Measurements from ENCODE around the gene ELOB.

ELOB gene

DNA sequence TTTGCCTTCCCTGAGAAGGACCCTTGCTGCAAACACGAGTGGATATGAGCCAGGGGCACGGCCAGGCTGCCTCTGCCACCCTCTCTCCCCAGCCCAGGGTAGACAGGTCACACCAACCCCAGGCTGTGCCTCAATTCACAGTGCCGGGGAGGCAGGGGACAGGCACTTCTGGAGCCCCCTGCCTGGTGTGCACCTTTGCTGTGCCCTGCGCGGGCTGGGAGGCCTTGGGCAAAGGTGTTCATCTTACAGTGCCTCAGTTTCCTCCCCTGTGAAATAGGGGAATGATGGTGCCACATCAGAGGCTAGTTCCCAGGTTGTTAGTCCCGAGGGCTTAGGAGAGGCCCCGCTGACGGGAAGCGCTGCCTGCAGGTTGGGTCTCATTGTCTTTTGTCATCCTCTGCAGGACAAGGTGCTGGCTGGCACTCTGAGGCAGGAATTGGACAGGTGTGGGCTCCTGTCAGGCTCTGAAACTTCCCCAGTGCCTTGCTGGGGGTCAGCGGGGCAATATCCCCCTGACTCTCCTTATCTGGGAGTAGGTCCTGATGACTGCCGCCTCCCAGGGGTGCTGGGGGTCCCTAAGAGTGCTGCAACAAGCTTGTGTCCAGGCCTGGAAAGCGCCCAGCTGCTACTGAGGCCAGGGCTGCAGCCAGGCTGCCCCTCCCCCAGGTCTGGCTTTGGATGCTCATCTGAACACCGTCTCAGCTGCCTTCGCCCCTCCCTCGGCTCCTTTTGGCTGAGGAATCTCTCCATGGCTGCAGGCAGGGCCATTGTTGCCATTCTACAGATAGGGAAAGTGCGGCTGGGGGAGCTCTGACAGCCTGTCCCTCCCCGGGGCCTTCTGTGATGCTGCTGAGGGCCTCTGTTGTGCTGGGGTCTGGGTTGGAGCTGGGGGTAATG, 43.1 kb upstream of the ELOB start:
- TF ChIP-seq POLR2A (IDR thresholded peaks at IDR 0.05; ENCODE audit: low read depth, low read length) (no peak), SPI1 (IDR thresholded peaks at IDR 0.05; ENCODE audit: low read depth, low read length) (no peak)
- no peak for FAIRE-seq
- DNase-seq (ENCODE audit: insufficient read length, low spot score), result no peak

DNA sequence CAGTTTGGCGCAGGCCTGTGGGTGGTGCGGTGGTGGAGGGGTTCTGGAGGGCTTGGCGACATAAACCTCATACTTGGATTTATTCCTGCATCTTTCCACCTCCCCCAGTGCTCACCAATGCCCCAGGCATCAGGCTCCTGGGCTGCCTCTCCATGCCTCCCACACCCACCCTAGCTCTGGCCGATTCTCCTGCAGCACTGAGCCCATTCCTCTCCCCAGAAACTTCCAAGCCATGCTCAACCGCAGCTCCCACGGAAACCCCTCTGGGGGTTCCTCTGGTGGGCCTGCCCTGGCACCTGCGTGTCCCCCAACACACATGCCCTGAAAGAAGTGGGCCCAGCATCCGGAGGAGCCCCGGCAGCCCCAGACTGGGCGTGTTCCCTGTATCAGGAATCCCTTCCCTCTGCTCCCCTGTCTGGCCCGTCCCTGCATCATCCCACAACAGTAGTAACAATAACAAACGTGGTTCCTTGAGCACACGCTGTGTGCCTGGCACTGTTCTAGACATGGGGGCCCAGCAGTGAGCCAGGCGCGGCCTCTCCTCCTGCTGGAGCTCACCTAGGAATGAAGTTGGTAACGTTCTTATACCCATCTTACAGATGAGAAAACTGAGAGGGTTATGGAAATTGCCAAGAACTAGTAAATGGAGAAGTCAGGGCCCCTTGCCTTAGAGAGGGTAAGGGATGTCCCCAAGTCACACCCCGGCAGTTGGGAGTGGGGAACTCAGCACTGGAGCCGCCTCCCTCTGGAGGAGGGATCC, 42.3 kb upstream of the ELOB start:
- TF ChIP-seq PAX5 (IDR thresholded peaks at IDR 0.05; ENCODE audit: insufficient read depth, low read length, severe bottlenecking) (no peak), POLR2A (IDR thresholded peaks at IDR 0.05; ENCODE audit: low read depth, low read length) (no peak), TAF1 (IDR thresholded peaks at IDR 0.05; ENCODE audit: low read depth, low read length) (no peak), POLR2AphosphoS5 (IDR thresholded peaks at IDR 0.05; ENCODE audit: low read depth, low read length) (no peak), POU2F2 (IDR thresholded peaks at IDR 0.05; ENCODE audit: low read depth, low read length) (no peak), SPI1 (IDR thresholded peaks at IDR 0.05; ENCODE audit: low read depth, low read length) (no peak)
- FAIRE-seq (no peak), DNase-seq (ENCODE audit: insufficient read length, low spot score) (no peak)

- FAIRE-seq (no peak), DNase-seq (ENCODE audit: insufficient read length, low spot score) (no peak)
- TF ChIP-seq POLR2AphosphoS5 (IDR thresholded peaks at IDR 0.05; ENCODE audit: low read depth, low read length) (no peak), TAF1 (IDR thresholded peaks at IDR 0.05; ENCODE audit: low read depth, low read length) (no peak), POU2F2 (IDR thresholded peaks at IDR 0.05; ENCODE audit: low read depth, low read length) (no peak), PAX5 (IDR thresholded peaks at IDR 0.05; ENCODE audit: insufficient read depth, low read length, severe bottlenecking) (no peak), POLR2A (IDR thresholded peaks at IDR 0.05; ENCODE audit: low read depth, low read length) (no peak), SPI1 (IDR thresholded peaks at IDR 0.05; ENCODE audit: low read depth, low read length) (no peak)
Measured at GRCh38 chr16:2818272-2818876, 41.3 kb upstream of the ELOB start.

GRCh38 chr16:2817340-2818271, 40.5 kb upstream of the ELOB start:
- no peak for TF ChIP-seq TAF1 (IDR thresholded peaks at IDR 0.05; ENCODE audit: low read depth, low read length)
- no peak for TF ChIP-seq POLR2A (IDR thresholded peaks at IDR 0.05; ENCODE audit: low read depth, low read length)
- no peak for TF ChIP-seq SPI1 (IDR thresholded peaks at IDR 0.05; ENCODE audit: low read depth, low read length)
- no peak for TF ChIP-seq POU2F2 (IDR thresholded peaks at IDR 0.05; ENCODE audit: low read depth, low read length)
- TF ChIP-seq PAX5 (IDR thresholded peaks at IDR 0.05; ENCODE audit: insufficient read depth, low read length, severe bottlenecking), result no peak
- no peak for TF ChIP-seq POLR2AphosphoS5 (IDR thresholded peaks at IDR 0.05; ENCODE audit: low read depth, low read length)
- DNase-seq (ENCODE audit: insufficient read length, low spot score) (no peak), FAIRE-seq (no peak)

GRCh38 chr16:2816751-2817339, 39.8 kb upstream of the ELOB start, which contains the start of gene PRSS21:
Gene PRSS21, plus strand, starts transcription at chr16:2817237. Its CDS starts 32 bp downstream, at chr16:2817269.
- TF ChIP-seq POLR2AphosphoS5 (IDR thresholded peaks at IDR 0.05; ENCODE audit: low read depth, low read length), result no peak
- FAIRE-seq (no peak), DNase-seq (ENCODE audit: insufficient read length, low spot score) (peak; percentile 78)

- no peak for FAIRE-seq
- TF ChIP-seq TAF1 (IDR thresholded peaks at IDR 0.05; ENCODE audit: low read depth, low read length) (no peak), POLR2A (IDR thresholded peaks at IDR 0.05; ENCODE audit: low read depth, low read length) (no peak), PAX5 (IDR thresholded peaks at IDR 0.05; ENCODE audit: insufficient read depth, low read length, severe bottlenecking) (no peak), POU2F2 (IDR thresholded peaks at IDR 0.05; ENCODE audit: low read depth, low read length) (no peak), SPI1 (IDR thresholded peaks at IDR 0.05; ENCODE audit: low read depth, low read length) (no peak), POLR2AphosphoS5 (IDR thresholded peaks at IDR 0.05; ENCODE audit: low read depth, low read length) (no peak)
- no peak for DNase-seq (ENCODE audit: insufficient read length, low spot score)
Measured at GRCh38 chr16:2815299-2815771, 38.3 kb upstream of the ELOB start.

- TF ChIP-seq POLR2AphosphoS5 (IDR thresholded peaks at IDR 0.05; ENCODE audit: low read depth, low read length) (no peak), TAF1 (IDR thresholded peaks at IDR 0.05; ENCODE audit: low read depth, low read length) (no peak), POLR2A (IDR thresholded peaks at IDR 0.05; ENCODE audit: low read depth, low read length) (no peak), PAX5 (IDR thresholded peaks at IDR 0.05; ENCODE audit: insufficient read depth, low read length, severe bottlenecking) (no peak), POU2F2 (IDR thresholded peaks at IDR 0.05; ENCODE audit: low read depth, low read length) (no peak), SPI1 (IDR thresholded peaks at IDR 0.05; ENCODE audit: low read depth, low read length) (no peak)
Measured at GRCh38 chr16:2814551-2815298, 37.6 kb upstream of the ELOB start.

GRCh38 chr16:2813771-2814221, 36.7 kb upstream of the ELOB start:
- DNase-seq (ENCODE audit: insufficient read length, low spot score), result no peak
- TF ChIP-seq SPI1 (IDR thresholded peaks at IDR 0.05; ENCODE audit: low read depth, low read length), result no peak
- TF ChIP-seq POLR2A (IDR thresholded peaks at IDR 0.05; ENCODE audit: low read depth, low read length), result no peak
- TF ChIP-seq POU2F2 (IDR thresholded peaks at IDR 0.05; ENCODE audit: low read depth, low read length), result no peak
- TF ChIP-seq POLR2AphosphoS5 (IDR thresholded peaks at IDR 0.05; ENCODE audit: low read depth, low read length), result no peak
- no peak for TF ChIP-seq PAX5 (IDR thresholded peaks at IDR 0.05; ENCODE audit: insufficient read depth, low read length, severe bottlenecking)
- no peak for TF ChIP-seq TAF1 (IDR thresholded peaks at IDR 0.05; ENCODE audit: low read depth, low read length)
- no peak for FAIRE-seq

More at GRCh38 chr16:2814551-2815298, 37.6 kb upstream of the ELOB start:
- FAIRE-seq (no peak), DNase-seq (ENCODE audit: insufficient read length, low spot score) (no peak)

Data from GM12891 (cell line).